Fibroblast of skin of left quadriceps (primary cell): Measurements from ENCODE around the gene RBCK1.
"Not testable (repeated sequence)": the region's sequence is repeated elsewhere in the genome, so short reads cannot be mapped to it uniquely, and the experiment has no call there.

Experiments
- DNase-seq, 2 experiments: peaks; one replicate each; pipeline ENCODE4 v3.0.0-alpha.2; 2013; ENCODE audit warnings: low read depth in 2 of 2

The RBCK1 gene

GRCh38 chr20:437787-438486 lies 29.8 kb downstream of the RBCK1 start:
- no peak for DNase-seq

GRCh38 chr20:438571-439469 lies 30.7 kb downstream of the RBCK1 start:
- no peak for DNase-seq

GRCh38 chr20:440148-440547 lies 32.0 kb downstream of the RBCK1 start:
- DNase-seq = no peak

GRCh38 chr20:440636-441035 lies 32.5 kb downstream of the RBCK1 start:
- no peak for DNase-seq

GRCh38 chr20:443223-443775 lies 35.2 kb downstream of the RBCK1 start:
- no peak for DNase-seq

GRCh38 chr20:444117-444516 lies 36.0 kb downstream of the RBCK1 start:
- no peak for DNase-seq

- DNase-seq = no peak
These were observed 36.8 kb downstream of the RBCK1 start for GRCh38 chr20:444862-445426.

- no peak for DNase-seq
These were observed 37.6 kb downstream of the RBCK1 start for GRCh38 chr20:445514-446336.

GRCh38 chr20:452021-452420 lies 43.9 kb downstream of the RBCK1 start:
- not testable (repeated sequence) for DNase-seq

GRCh38 chr20:454951-455350 lies 46.9 kb downstream of the RBCK1 start:
- DNase-seq = no peak

GRCh38 chr20:458776-459175 lies 50.7 kb downstream of the RBCK1 start:
- DNase-seq = no peak

GRCh38 chr20:460180-460579 lies 52.1 kb downstream of the RBCK1 start:
- no peak for DNase-seq

GRCh38 chr20:460707-461106 lies 52.6 kb downstream of the RBCK1 start:
- no peak for DNase-seq

- DNase-seq = no peak
These were observed 53.4 kb downstream of the RBCK1 start for GRCh38 chr20:461254-462198.

- peak; percentile 65 to 71 for DNase-seq
These were observed 54.3 kb downstream of the RBCK1 start, which contains the start of gene TBC1D20 for GRCh38 chr20:462199-462991. Gene TBC1D20, minus strand, starts transcription at chr20:462533. Its CDS starts 128 bp downstream, at chr20:462405.

- DNase-seq = no peak
These were observed 59.7 kb downstream of the RBCK1 start for GRCh38 chr20:467755-468154.

GRCh38 chr20:469746-470490 lies 61.8 kb downstream of the RBCK1 start:
- no peak for DNase-seq

GRCh38 chr20:472137-472846 lies 64.2 kb downstream of the RBCK1 start:
- DNase-seq = no peak
